Astrocyte of the spinal cord (primary cell): Measurements from ENCODE around the gene MRPL23.

ENCODE experiments used
- DNase-seq: peaks from one replicate; pipeline ENCODE4 v3.0.0; 2011; ENCODE audit warnings: low read depth, low spot score
- H3K4me3 ChIP-seq: 2 replicates; pipeline ENCODE4 v1.5.1; 2011; ENCODE audit warnings: low read depth, mild to moderate bottlenecking, low read length, moderate library complexity
- in situ Hi-C: cut with HindIII; loops from 2 replicates; pipeline ENCODE4 v1.10.0; 2017; ENCODE audit warnings: low sequenced_read_pairs
- TF ChIP-seq, protein P1 (sequence below): IDR thresholded peaks from 2 replicates; pipeline ENCODE4 v1.5.1; 2012; ENCODE audit warnings: low read depth, mild to moderate bottlenecking, low read length, inconsistent platforms

The MRPL23 gene

GRCh38 chr11:1988667-1989317 is 41.7 kb downstream of the MRPL23 start:
- no peak for DNase-seq
- TF ChIP-seq, protein P1, sequence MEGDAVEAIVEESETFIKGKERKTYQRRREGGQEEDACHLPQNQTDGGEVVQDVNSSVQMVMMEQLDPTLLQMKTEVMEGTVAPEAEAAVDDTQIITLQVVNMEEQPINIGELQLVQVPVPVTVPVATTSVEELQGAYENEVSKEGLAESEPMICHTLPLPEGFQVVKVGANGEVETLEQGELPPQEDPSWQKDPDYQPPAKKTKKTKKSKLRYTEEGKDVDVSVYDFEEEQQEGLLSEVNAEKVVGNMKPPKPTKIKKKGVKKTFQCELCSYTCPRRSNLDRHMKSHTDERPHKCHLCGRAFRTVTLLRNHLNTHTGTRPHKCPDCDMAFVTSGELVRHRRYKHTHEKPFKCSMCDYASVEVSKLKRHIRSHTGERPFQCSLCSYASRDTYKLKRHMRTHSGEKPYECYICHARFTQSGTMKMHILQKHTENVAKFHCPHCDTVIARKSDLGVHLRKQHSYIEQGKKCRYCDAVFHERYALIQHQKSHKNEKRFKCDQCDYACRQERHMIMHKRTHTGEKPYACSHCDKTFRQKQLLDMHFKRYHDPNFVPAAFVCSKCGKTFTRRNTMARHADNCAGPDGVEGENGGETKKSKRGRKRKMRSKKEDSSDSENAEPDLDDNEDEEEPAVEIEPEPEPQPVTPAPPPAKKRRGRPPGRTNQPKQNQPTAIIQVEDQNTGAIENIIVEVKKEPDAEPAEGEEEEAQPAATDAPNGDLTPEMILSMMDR, result no peak
- no peak overlapping the region for H3K4me3 ChIP-seq
- in situ Hi-C loops, result no loop called here

- TF ChIP-seq, protein P1, result no peak
- in situ Hi-C loops, result no loop called here
- H3K4me3 ChIP-seq, result no peak overlapping the region
- DNase-seq, result no peak
These were observed 42.8 kb downstream of the MRPL23 start for GRCh38 chr11:1989953-1990352.

DNA sequence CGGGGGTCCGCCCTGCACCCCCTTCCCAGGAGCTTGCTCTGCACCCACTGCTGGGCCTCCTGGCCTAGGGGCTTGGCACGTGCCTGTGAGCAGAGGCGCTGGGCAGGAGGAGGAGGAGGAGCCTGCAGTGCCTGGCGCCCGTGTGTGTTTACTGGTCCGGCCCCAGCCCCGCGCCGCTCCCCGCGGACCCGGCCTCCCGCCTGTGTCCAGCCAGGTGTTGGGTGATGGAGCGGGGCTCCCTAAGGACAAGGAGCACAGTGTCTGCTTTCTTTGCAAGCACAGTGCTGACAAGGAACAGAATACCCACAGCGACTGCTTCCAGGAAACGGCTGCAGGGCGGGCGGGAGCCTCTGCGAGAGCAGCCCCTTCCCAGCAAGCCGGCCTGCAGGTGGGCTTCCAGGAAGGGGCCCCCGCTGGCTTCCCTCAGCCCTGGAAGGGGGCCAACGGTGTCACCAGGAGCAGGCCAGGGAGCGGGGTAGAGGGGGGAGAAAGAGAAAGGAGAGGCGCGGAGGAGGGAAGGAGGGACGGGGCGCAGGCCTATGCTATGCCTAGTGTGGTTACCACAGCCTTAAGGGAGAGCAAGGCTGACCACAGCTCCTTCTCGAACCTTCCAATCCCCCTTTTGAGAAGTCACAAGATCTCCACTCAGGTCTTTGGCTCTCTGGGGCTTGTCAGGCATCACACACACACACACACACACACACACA is 43.9 kb downstream of the MRPL23 start:
- TF ChIP-seq, protein P1, result no peak
- no peak overlapping the region for H3K4me3 ChIP-seq
- DNase-seq, result no peak
- in situ Hi-C loops, result no loop called here

- H3K4me3 ChIP-seq, result no peak overlapping the region
- in situ Hi-C loops, result no loop called here
- DNase-seq, result no peak
- TF ChIP-seq, protein P1, result no peak
These were observed 45.0 kb downstream of the MRPL23 start for GRCh38 chr11:1992111-1992510.

- in situ Hi-C loops, result no loop called here
- DNase-seq, result no peak
- TF ChIP-seq, protein P1, result no peak
- no peak overlapping the region for H3K4me3 ChIP-seq
These were observed 47.0 kb downstream of the MRPL23 start for GRCh38 chr11:1994121-1994520.

DNA sequence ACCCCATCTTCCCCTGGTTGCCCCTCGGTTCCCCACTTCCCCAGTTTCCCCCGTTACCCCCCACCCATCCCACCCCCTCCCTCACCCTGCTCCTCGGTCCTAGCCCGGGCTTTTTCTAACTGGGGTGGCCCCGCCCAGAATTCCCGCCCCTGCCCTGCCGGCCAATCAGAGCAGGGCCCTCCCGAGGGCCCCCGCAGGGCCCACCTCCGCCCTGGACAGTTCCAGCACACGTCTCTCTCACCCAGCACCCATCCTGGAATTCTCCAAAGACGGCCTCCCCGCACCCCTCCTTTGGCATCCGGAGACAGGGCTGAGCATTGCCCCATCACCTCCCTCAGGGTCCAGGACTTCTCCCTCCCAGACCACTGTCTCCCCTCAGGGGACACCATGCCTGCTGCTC is 50.6 kb downstream of the MRPL23 start, which contains the start of gene H19:
Gene H19, minus strand, starts transcription at position 88 of the 400 bp plus-strand sequence.
- in situ Hi-C loops, result no loop called here
- no peak for DNase-seq
- no peak within 1 kb of the TSS for H3K4me3 ChIP-seq
- TF ChIP-seq, protein P1, result no peak
